Measurements from ENCODE around the gene SUMF1. TPM values are rescaled to one million over a fixed set of nuclear protein-coding genes. Genes with fewer than 3 reads are reported as not detected.

SUMF1 gene
- 19.6 to 25.6 TPM (median 21.2 TPM) in 5 replicates for total RNA-seq (2022; extraction: Qiagen RNA extraction; ENCODE audit: low read depth)

GRCh38 chr3:4466741-4467521, at the start of gene SUMF1:
TSS of gene SUMF1 (minus strand) at chr3:4467269. CDS start at chr3:4467245, 24 bp downstream.

GRCh38 chr3:4493014-4493940, 26.2 kb upstream of the SUMF1 start, which contains the start of gene ITPR1:
TSS of gene ITPR1 (plus strand) at chr3:4493348. CDS start at chr3:4516492, 23,144 bp downstream.

Other genes starting within 250 kb of the SUMF1 start
- 8.0 to 9.5 TPM (median 8.8 TPM) in 5 replicates for gene SETMAR, start 163.9 kb downstream of the SUMF1 start, total RNA-seq (2022; extraction: Qiagen RNA extraction; ENCODE audit: low read depth)
- gene ITPR1, start 26.1 kb upstream of the SUMF1 start, total RNA-seq (2022; extraction: Qiagen RNA extraction; ENCODE audit: low read depth): 4.7 to 9.2 TPM (median 6.3 TPM) in 5 replicates

Data from A549 treated with DMSO at 1 μM for 4 hours (cell line).